Parathyroid adenoma (tissue), 2 donors: ENCODE data around the gene SPINK1.
"Not testable (repeated sequence)": the region's sequence is repeated elsewhere in the genome, so short reads cannot be mapped to it uniquely, and the experiment has no call there.

ENCODE experiments used
- H2AFZ ChIP-seq: fragments of 300-600 bp; sonication (generic); one replicate; pipeline ENCODE4 v1.7.0; 2017; ENCODE audit warnings: antibody characterized with exemption, mild to moderate bottlenecking
- H3K27ac ChIP-seq: fragments of 300-600 bp; sonication (generic); one replicate; pipeline ENCODE4 v1.7.0; 2017
- H3K27me3 ChIP-seq: fragments of 300-600 bp; sonication (generic); one replicate; pipeline ENCODE4 v1.7.0; 2017; ENCODE audit warnings: low read length; ENCODE audit not compliant: control insufficient read depth, insufficient read depth
- H3K36me3 ChIP-seq: fragments of 300-600 bp; sonication (generic); one replicate; pipeline ENCODE4 v1.7.0; 2017; ENCODE audit warnings: low read length; ENCODE audit not compliant: control insufficient read depth, insufficient read depth
- H3K4me1 ChIP-seq: fragments of 300-600 bp; sonication (generic); one replicate; pipeline ENCODE4 v1.7.0; 2017; ENCODE audit warnings: control low read depth
- H3K4me2 ChIP-seq: fragments of 300-600 bp; sonication (generic); one replicate; pipeline ENCODE4 v1.7.0; 2017; ENCODE audit warnings: low read length
- H3K4me3 ChIP-seq: fragments of 300-600 bp; sonication (generic); one replicate; pipeline ENCODE4 v1.7.0; 2017; ENCODE audit warnings: low read depth, low read length
- H3K79me2 ChIP-seq: fragments of 300-600 bp; sonication (generic); one replicate; pipeline ENCODE4 v1.7.0; 2017; ENCODE audit warnings: control low read depth
- H3K9ac ChIP-seq: fragments of 300-600 bp; sonication (generic); one replicate; pipeline ENCODE4 v1.7.0; 2017; ENCODE audit warnings: mild to moderate bottlenecking
- H3K9me3 ChIP-seq: fragments of 300-600 bp; sonication (generic); one replicate; pipeline ENCODE4 v1.7.0; 2017; ENCODE audit warnings: low read length; ENCODE audit not compliant: control insufficient read depth
- CTCF ChIP-seq: fragments of 300-600 bp; sonication (generic); IDR thresholded peaks from one replicate; pipeline ENCODE4 v1.7.0; 2017; ENCODE audit warnings: antibody characterized with exemption, mild to moderate bottlenecking
- donor health status: primary hyperparathyroidism.

SPINK1 gene

GRCh38 chr5:147876141-147876540 lies 44.7 kb upstream of the SPINK1 start:
- no peaks in the 10 kb centered on the region for H3K27me3 ChIP-seq
- no peak overlapping the region for H3K9ac ChIP-seq
- no peaks in the 10 kb centered on the region for H3K4me1 ChIP-seq
- no peak overlapping the region for H3K27ac ChIP-seq
- no peak overlapping the region for H3K4me3 ChIP-seq
- no peaks in the 10 kb centered on the region for H3K9me3 ChIP-seq
- no peaks in the 10 kb centered on the region for H3K36me3 ChIP-seq
- no peak overlapping the region for H2AFZ ChIP-seq
- TF ChIP-seq CTCF, result no peak
- no peaks in the 10 kb centered on the region for H3K79me2 ChIP-seq
- H3K4me2 ChIP-seq, result no peak overlapping the region

GRCh38 chr5:147874910-147875367 lies 43.5 kb upstream of the SPINK1 start:
- Histone ChIP-seq H3K9ac (no peak overlapping the region), H3K4me1 (no peaks in the 10 kb centered on the region), H3K4me3 (no peak overlapping the region), H3K27me3 (no peaks in the 10 kb centered on the region), H3K9me3 (no peaks in the 10 kb centered on the region), H3K79me2 (no peaks in the 10 kb centered on the region), H3K36me3 (no peaks in the 10 kb centered on the region), H3K27ac (no peak overlapping the region), H2AFZ (no peak overlapping the region), H3K4me2 (no peak overlapping the region)
- no peak for TF ChIP-seq CTCF

- not testable (repeated sequence) for H3K4me1 ChIP-seq, H3K9ac ChIP-seq, H3K27me3 ChIP-seq, H3K27ac ChIP-seq, H3K4me3 ChIP-seq, H3K9me3 ChIP-seq, H2AFZ ChIP-seq, H3K36me3 ChIP-seq, H3K4me2 ChIP-seq, H3K79me2 ChIP-seq
These were observed 42.8 kb upstream of the SPINK1 start for GRCh38 chr5:147874118-147874875.

- H2AFZ ChIP-seq, H3K9ac ChIP-seq, H3K27me3 ChIP-seq, H3K27ac ChIP-seq, H3K79me2 ChIP-seq, H3K36me3 ChIP-seq, H3K4me3 ChIP-seq, H3K4me1 ChIP-seq, H3K9me3 ChIP-seq, H3K4me2 ChIP-seq: not testable (repeated sequence)
These were observed 41.4 kb upstream of the SPINK1 start for GRCh38 chr5:147872744-147873435.

- not testable (repeated sequence) for H3K9ac ChIP-seq, H3K27ac ChIP-seq, H3K36me3 ChIP-seq, H3K9me3 ChIP-seq, H3K27me3 ChIP-seq, H3K4me2 ChIP-seq, H3K79me2 ChIP-seq, H3K4me1 ChIP-seq, H2AFZ ChIP-seq, H3K4me3 ChIP-seq
These were observed 40.6 kb upstream of the SPINK1 start for GRCh38 chr5:147871980-147872549.

- not testable (repeated sequence) for H3K27me3 ChIP-seq, H3K36me3 ChIP-seq, H3K9ac ChIP-seq
These were observed 38.4 kb upstream of the SPINK1 start for GRCh38 chr5:147869892-147870291.

More at GRCh38 chr5:147869892-147870291, 38.4 kb upstream of the SPINK1 start:
- H2AFZ ChIP-seq, H3K4me1 ChIP-seq, H3K9me3 ChIP-seq, H3K27ac ChIP-seq, H3K4me2 ChIP-seq, H3K4me3 ChIP-seq, H3K79me2 ChIP-seq: not testable (repeated sequence)
